ENCODE data around the gene PPFIBP1.

The PPFIBP1 gene

GRCh38 chr12:27523642-27524493 lies at the start of gene PPFIBP1:
TSS of gene PPFIBP1 (plus strand) at chr12:27524206. CDS start at chr12:27633397, 109,191 bp downstream.
- DNase-seq = peak; percentile 99

GRCh38 chr12:27474344-27474743 lies 49.7 kb upstream of the PPFIBP1 start:
- no peak for DNase-seq

- no peak for DNase-seq
Measured at GRCh38 chr12:27477049-27477448, 47.0 kb upstream of the PPFIBP1 start.

DNA sequence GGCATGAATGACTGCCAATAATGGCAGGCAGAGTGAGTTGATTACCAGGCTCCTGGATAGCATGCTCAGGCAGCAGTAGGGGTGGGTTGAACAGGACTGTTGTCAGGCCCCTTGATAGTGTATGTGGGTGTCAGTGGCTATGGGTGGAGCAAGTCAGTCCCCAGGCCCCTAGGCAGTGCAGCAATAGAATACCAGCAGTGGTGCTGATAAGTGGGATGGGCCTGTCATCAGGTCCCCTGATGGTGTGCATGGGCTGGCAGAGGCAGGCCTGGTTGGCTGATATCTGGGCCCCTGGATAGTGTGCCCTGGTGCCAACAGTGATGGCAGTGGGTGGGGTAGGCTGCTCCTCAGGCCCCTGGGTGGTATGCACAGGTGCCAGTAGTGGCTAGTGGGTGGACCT lies 45.1 kb upstream of the PPFIBP1 start:
- DNase-seq = no peak

- no peak for DNase-seq
Measured at GRCh38 chr12:27480016-27480415, 44.0 kb upstream of the PPFIBP1 start.

GRCh38 chr12:27486961-27487360 lies 37.0 kb upstream of the PPFIBP1 start:
- DNase-seq = no peak

DNA sequence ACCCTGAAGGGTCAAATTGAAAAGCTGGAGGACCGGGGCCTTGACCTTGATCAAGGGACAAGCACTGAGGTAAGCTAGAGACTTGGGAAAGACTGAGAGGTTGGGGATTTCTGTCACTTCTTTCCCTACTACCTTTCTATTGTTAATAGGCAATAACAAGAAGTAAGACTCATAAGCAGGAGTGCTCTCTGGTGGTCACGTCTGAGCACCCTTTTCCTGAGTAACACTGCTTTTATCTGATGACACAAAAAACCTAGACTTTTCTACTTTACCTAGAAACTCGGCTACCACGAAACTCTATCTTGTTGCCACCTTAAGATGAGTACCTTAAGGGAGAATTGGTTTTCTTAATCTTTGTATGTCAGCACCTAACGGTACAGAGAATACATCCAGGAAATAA lies 35.5 kb upstream of the PPFIBP1 start:
- DNase-seq = no peak

DNA sequence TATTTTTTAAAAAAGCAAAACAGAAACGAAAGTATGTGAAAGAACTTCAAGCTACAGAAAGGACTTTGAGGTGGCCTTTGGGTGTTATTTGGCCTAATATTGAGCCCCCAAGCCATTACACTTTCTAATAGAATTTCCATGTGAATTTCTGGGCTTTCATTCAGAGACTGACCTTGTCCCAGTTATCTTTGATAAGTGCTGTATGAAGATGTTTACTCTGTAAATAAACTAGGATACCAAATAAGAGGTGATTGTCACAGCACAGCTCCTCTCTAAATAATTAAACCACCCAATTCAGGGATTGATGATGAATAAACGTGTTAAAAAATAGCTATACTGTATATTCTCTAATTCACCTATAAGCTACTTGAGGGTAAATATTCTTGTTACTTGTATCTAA lies 32.8 kb upstream of the PPFIBP1 start:
- no peak for DNase-seq

- no peak for DNase-seq
Measured at GRCh38 chr12:27493260-27493940, 30.6 kb upstream of the PPFIBP1 start.

GRCh38 chr12:27497446-27497845 lies 26.6 kb upstream of the PPFIBP1 start:
- no peak for DNase-seq

- no peak for DNase-seq
Measured at GRCh38 chr12:27498149-27498548, 25.9 kb upstream of the PPFIBP1 start.

GRCh38 chr12:27498761-27499160 lies 25.2 kb upstream of the PPFIBP1 start:
- DNase-seq = no peak

DNA sequence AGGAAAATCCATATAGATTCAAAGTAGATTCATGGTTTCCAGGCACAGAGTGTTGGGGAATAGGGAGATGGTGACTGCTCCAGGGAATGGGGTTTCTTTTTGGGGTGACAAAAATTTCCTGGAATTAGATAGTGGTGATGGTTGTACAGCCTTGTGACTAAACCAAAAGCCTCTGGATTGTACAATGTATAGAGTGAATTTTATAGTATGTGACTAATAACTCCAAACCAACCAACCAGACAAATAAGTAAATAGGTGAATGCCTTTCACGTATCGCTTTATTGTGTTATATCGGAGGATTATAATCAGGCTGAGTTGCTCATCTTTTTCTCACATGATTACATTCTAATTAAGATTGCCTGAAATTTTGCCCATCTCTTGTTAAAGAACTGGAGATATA lies 24.6 kb upstream of the PPFIBP1 start:
- no peak for DNase-seq

- no peak for DNase-seq
Measured at GRCh38 chr12:27500546-27500945, 23.5 kb upstream of the PPFIBP1 start.

DNA sequence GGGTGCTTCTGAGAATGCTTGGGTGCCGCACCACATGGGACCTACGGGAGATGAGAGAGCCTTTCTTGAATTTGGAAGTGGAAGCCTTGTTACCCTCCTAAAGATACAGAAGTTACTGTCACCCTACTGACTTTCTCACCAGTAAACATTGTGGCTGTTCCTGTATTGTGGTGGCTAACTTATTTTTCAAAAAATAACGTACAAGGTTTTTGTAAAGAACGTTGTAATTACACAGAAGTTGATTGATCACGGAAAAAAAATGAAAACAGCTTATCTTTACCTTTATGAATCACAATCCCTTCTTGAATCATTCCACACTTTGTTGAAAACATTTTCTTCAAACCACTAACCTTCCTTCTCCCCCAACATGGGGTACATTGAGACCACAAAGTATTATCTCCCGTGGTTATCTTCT lies 22.0 kb upstream of the PPFIBP1 start:
- DNase-seq = peak; percentile 14

DNA sequence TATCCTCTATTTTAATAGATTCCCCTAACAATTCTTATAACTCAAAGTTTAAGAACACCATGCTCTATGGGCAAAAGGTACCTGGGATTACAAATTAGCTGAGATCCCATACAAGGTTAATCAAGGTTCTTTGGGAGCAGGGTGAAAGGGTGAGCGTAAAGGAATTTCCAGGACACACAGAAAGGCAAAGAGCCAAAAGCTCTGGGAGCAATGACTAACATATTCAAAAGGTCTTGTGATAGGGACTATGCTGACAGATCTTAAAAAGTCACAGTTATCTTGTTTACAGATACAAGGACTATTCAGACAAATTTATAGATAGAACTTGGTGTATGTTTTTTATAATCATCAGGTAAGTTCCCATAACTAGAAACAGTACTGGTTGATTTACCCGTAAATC lies 19.5 kb upstream of the PPFIBP1 start:
- DNase-seq = no peak

DNA sequence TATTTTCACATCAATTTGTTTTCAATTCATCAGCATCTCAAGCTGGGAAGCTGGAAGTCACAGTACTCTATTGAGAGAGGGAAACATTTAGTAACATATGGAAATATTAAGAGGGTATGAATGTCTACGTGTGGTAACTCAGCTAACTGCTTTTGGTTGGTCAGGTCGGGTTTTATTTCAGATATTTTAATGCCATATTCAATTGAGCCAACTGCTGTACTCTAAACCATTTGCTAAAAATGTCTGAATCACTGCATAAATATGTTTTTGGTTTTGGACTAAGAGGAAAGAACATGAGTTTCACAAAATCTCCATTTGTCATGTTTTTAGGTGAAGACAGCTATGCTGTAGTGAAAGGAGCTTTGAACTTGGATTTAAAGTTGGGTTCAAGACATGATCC lies 18.9 kb upstream of the PPFIBP1 start:
- DNase-seq = no peak

- DNase-seq = no peak
Measured at GRCh38 chr12:27505761-27506160, 18.2 kb upstream of the PPFIBP1 start.

DNA sequence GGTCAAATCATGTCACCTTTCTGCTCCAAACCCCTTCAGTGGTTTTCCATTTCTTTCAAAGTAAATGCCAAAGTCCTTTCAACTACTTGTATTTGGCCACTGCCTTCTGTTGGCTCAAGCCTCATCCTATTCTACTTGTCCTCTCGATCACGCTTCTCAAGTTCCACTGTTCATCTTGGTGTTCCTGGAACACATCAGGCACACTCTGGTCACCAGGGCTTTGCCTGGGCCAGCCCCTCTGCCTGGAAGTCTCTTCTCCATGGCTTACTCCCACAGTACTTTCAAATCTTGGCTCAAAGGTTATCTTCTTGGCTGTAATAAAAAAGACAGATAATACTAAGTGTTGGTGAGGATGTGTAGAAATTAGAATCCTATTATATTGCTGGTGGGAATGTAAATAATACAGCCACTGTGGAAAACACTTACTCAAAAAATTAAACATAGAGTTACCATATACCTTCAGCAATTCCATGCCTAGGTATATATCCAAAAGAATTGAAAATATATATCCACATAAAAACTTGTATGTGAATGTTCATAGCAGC lies 17.3 kb upstream of the PPFIBP1 start:
- no peak for DNase-seq

- DNase-seq = no peak
Measured at GRCh38 chr12:27508736-27509431, 15.1 kb upstream of the PPFIBP1 start.

- no peak for DNase-seq
Measured at GRCh38 chr12:27511031-27511722, 12.8 kb upstream of the PPFIBP1 start.

DNA sequence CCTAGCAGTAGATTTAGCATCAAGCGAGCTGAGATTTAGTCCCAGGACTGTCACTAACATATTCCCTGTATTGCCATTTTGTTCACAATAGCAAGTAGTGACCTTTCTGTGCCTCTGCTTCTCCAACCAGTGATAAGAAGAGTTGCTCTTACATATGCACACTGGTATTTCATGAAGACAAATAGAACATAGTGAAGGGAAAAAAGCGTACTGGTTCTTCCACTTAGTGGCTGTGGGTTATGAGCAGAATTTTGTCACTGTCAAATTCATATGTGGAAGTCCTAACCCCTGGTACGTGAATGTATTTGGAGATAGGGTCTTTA lies 12.3 kb upstream of the PPFIBP1 start:
- no peak for DNase-seq

All from activated CD4-positive, alpha-beta T cell treated with anti-CD3 and anti-CD28 coated beads for 48 hours (primary cell).